Naive B cell (primary cell): Measurements from ENCODE around the gene PGAP2. TPM values are rescaled to one million over a fixed set of nuclear protein-coding genes. Genes with fewer than 3 reads are reported as not detected.
A peak's percentile ranks its signal among the peaks of the same experiment; 100 is the strongest.

Source experiments
- ATAC-seq, 2 donors: fragments of 150-1000 bp; cut with Tn5 transposase; 2 replicates each; pipeline ENCODE4 v1.10.0; 2021; ENCODE audit warnings: low read depth in 2 of 2, mild to moderate bottlenecking in 2 of 2, moderate library complexity in 2 of 2
- DNase-seq: peaks from one replicate; pipeline ENCODE4 v3.0.0; 2022
- H3K27ac Mint-ChIP-seq, 6 donors: one replicate each; pipeline ENCODE4 v1.8.0; 2020 to 2022; ENCODE audit warnings: mild to moderate bottlenecking in 6 of 6, mixed read lengths in 6 of 6, moderate library complexity in 5 of 6, inconsistent platforms in 2 of 6
- H3K27me3 Mint-ChIP-seq, 3 donors: one replicate each; pipeline ENCODE4 v1.8.0; 2021 to 2022; ENCODE audit warnings: mixed read lengths in 3 of 3, mild to moderate bottlenecking in 1 of 3
- H3K36me3 Mint-ChIP-seq, 2 donors: one replicate each; pipeline ENCODE4 v1.8.0; 2020 to 2022; ENCODE audit warnings: mixed read lengths in 2 of 2, inconsistent platforms in 1 of 2, mild to moderate bottlenecking in 1 of 2
- H3K4me1 Mint-ChIP-seq, 3 donors: one replicate each; pipeline ENCODE4 v1.8.0; 2020 to 2022; ENCODE audit warnings: mixed read lengths in 3 of 3, inconsistent platforms in 1 of 3, mild to moderate bottlenecking in 1 of 3, moderate library complexity in 1 of 3
- H3K4me3 Mint-ChIP-seq, 8 donors: one replicate each; pipeline ENCODE4 v1.8.0; 2020 to 2022; ENCODE audit warnings: mild to moderate bottlenecking in 8 of 8, mixed read lengths in 8 of 8, moderate library complexity in 8 of 8, inconsistent platforms in 2 of 8
- H3K9me3 Mint-ChIP-seq, 7 donors: one replicate each; pipeline ENCODE4 v1.8.0; 2020 to 2022; ENCODE audit warnings: mixed read lengths in 7 of 7, mild to moderate bottlenecking in 5 of 7, inconsistent platforms in 2 of 7, moderate library complexity in 1 of 7
- polyA plus RNA-seq, 6 donors: library from polyadenylated mRNA; unstranded; fragments of 300-500 nt; fragmentation: Illumina TruSeq; gene quantifications; one replicate each; pipeline ENCODE4 v1.2.3, GENCODE V29; 2021; ENCODE audit warnings: low read depth in 6 of 6

PGAP2 gene
- polyA plus RNA-seq, 6 donors from 2014 or later: 16.6 to 29.1 (median 19.3) TPM

DNA sequence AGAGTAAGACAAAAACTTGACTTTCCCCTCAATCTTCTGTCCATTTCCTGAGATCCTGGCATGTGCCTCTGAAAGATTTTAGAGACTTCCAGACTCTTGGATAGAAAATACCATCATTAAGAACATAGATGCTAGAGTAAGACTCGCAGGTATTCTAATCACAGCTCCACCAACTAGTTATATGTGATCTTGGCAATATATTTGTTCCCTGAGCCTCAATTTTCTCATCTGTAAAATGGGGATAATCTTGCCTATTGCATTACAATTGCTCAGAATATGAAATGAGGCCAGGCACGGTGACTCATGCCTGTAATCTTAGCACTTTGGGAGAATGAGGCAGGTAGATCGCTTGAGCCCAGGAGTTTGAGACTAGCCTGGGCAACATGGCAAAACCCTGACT is 21.7 kb downstream of the PGAP2 start:
- no peaks in the 10 kb centered on the region for H3K9me3 Mint-ChIP-seq
- no peaks in the 10 kb centered on the region for H3K27me3 Mint-ChIP-seq
- peaks cover 47 to 65% (median 62%) of the 10 kb centered on the region in 3 donors for H3K4me1 Mint-ChIP-seq
- H3K27ac Mint-ChIP-seq: peak overlapping the region in 4 of 6 donors; percentile 28 to 88 (median 57)
- no peak overlapping the region for H3K4me3 Mint-ChIP-seq
- no peak for ATAC-seq
- H3K36me3 Mint-ChIP-seq: peaks cover 5 to 11% of the 10 kb centered on the region in 2 donors
- no peak for DNase-seq

DNA sequence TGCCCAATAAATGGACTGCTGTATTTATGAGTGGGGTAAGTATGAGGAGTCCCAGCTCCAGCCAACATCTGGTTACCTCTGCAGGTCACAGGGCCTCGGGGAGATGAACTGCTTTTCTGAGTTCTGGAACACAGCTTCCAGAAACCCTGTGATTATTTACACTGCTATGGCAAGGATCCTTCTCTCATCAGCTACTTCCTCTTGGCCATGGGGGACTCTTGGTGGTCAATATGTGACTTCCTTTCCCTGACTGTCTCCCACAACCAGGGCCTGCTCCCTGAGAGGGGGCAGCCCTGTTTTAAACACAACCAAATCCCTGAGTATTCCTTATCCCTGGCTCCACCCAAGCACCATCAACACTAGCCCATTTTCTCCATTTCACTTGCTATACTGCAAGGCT is 22.4 kb downstream of the PGAP2 start:
- H3K9me3 Mint-ChIP-seq: no peaks in the 10 kb centered on the region
- H3K36me3 Mint-ChIP-seq: peaks cover 5 to 17% of the 10 kb centered on the region in 2 donors
- peak overlapping the region; percentile 54 to 88 (median 72) for H3K27ac Mint-ChIP-seq
- H3K4me1 Mint-ChIP-seq: peaks cover 50 to 65% (median 62%) of the 10 kb centered on the region in 3 donors
- H3K4me3 Mint-ChIP-seq: peak overlapping the region in 1 of 8 donors; percentile 71
- DNase-seq: no peak
- H3K27me3 Mint-ChIP-seq: no peaks in the 10 kb centered on the region
- no peak for ATAC-seq

DNA sequence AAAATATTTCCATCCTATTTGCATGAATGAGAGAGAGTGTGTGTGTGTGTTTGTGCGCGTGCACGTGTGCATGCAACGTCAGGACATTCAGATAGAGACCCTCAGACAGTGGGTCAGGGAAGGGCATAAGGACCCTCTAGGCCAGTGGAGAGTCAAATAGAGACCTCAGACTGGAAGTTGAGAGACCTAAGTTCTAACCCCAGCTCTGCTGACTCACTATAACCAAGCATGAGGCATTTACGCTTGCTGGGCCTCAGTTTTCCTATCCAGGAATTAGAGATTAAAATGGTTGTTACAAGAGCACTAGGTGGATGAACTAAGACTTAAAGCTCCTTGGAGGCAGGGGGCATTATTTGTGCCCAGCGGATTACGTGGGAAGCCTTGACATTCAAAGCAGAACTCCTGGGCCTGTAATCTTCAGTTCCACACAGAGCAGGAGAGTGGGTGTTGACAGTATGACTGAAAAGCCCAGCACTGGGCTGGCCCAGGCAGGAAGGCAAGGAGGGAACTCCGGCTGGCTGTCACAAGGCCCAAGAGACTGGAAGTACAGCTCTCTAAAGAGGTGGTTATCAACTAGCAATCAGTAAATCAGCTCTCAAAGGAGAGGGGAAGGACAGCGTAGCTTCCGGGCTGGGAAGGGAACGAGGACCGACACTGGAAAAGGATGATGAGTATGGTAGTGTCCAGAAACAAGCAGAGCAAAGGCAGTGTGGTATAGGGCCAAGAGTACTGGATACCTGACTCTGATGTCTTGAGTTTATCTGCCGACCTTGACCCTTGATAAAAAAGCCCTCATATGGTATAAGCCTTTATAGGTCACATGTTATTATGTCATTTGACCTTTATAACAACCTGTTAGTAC is 23.2 kb downstream of the PGAP2 start:
- Mint-ChIP-seq H3K9me3 (no peaks in the 10 kb centered on the region), H3K4me3 (peak overlapping the region in 2 of 8 donors; percentile 9 to 44), H3K36me3 (peaks cover 5 to 19% of the 10 kb centered on the region in 2 donors), H3K27ac (peak overlapping the region; percentile 68 to 94 (median 81)), H3K4me1 (peaks cover 50 to 65% (median 64%) of the 10 kb centered on the region in 3 donors), H3K27me3 (no peaks in the 10 kb centered on the region)
- DNase-seq (no peak), ATAC-seq (no peak)

DNA sequence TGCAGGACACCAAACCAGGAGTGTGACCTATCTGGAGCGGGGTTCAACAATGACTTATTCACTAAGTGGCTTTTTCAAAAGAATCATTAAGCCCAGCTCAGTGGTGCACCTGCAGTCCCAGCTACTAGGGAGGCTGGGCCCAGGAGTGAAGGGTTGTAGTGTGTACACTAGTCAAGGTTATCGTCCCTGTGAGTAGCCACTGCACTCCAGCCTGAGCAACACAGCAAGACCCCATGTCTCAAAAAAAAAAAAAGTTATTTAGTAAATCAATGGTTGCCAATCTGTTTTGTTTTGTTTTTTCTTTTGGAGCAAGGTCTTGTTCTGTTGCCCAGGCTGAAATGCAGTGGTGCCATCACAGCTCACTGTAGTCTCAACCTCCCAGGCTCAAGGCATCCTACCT is 24.5 kb downstream of the PGAP2 start:
- no peaks in the 10 kb centered on the region for H3K27me3 Mint-ChIP-seq
- DNase-seq: no peak
- peak overlapping the region in 1 of 6 donors; percentile 88 for H3K27ac Mint-ChIP-seq
- no peak for ATAC-seq
- peaks cover 58 to 76% (median 72%) of the 10 kb centered on the region in 3 donors for H3K4me1 Mint-ChIP-seq
- no peaks in the 10 kb centered on the region for H3K9me3 Mint-ChIP-seq
- H3K4me3 Mint-ChIP-seq: no peak overlapping the region
- peaks cover 0 to 14% of the 10 kb centered on the region in 2 donors for H3K36me3 Mint-ChIP-seq

- H3K4me3 Mint-ChIP-seq: no peak overlapping the region
- peaks cover 0 to 11% of the 10 kb centered on the region in 2 donors for H3K36me3 Mint-ChIP-seq
- no peak for ATAC-seq
These were observed 25.1 kb downstream of the PGAP2 start for GRCh38 chr11:3833449-3833848.

DNA sequence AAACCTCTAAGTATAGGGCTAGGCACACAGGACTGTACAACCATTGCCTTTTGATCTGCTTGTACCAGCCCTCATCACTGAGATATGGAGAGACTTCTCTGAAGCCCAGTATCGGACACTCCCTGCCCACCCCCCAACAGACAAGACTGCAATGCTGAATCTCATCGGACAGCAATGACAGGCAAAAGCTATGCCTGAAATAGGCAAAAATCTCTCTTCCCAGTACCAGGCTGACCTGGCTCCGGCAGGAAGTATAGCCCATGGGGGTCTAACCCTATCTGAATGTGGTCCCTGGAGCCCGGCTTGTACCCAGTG is 25.9 kb downstream of the PGAP2 start:
- peak overlapping the region; percentile 50 to 88 (median 74) for H3K27ac Mint-ChIP-seq
- H3K36me3 Mint-ChIP-seq: peaks cover 0 to 11% of the 10 kb centered on the region in 2 donors
- ATAC-seq (no peak), DNase-seq (no peak)
- no peaks in the 10 kb centered on the region for H3K27me3 Mint-ChIP-seq
- H3K4me1 Mint-ChIP-seq: peaks cover 72 to 91% (median 87%) of the 10 kb centered on the region in 3 donors
- H3K4me3 Mint-ChIP-seq: peak overlapping the region; percentile 26 to 84 (median 69)
- no peaks in the 10 kb centered on the region for H3K9me3 Mint-ChIP-seq

More at GRCh38 chr11:3833449-3833848, 25.1 kb downstream of the PGAP2 start:
- no peak for DNase-seq
- H3K27ac Mint-ChIP-seq: peak overlapping the region in 4 of 6 donors; percentile 16 to 88 (median 46)
- H3K4me1 Mint-ChIP-seq: peaks cover 64 to 82% (median 78%) of the 10 kb centered on the region in 3 donors
- no peaks in the 10 kb centered on the region for H3K27me3 Mint-ChIP-seq
- no peaks in the 10 kb centered on the region for H3K9me3 Mint-ChIP-seq

DNA sequence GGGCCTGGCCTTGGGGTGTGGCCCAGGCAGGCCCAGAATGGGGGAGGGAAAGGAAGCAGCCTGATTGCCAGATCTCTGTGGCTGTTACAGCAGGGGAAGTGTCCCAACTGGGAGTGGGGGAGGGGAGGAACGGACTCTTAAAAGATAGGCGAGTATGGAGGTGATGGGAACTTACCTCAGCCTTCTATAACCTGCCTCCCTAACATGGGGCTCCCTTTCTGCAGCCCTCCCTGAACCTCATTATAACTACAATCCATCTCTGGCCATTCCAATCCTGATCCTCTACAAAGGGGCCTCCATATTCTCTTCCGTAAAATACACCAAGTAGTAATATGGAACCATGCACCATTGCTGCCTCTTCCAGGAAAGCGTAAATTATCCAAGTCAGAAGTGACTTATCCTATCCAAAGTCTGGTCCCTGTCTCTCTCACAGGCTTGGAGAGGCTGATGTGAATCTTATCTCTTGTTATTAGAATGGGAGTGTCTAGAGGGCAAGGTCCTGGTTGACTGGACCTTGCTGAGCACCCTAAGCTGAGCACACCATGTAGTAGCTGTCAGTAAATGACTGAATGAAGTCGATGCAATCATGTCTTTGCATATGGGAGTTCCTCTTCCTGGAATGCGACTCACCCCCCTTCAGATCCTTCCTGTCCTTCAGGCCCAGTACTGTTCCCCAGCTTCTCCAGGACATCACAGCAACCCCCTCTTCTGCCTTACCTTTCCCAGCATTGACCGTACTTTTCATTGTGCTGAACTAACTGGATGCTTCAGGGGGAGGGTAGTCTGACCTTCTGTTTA is 26.5 kb downstream of the PGAP2 start:
- DNase-seq: no peak
- H3K36me3 Mint-ChIP-seq: peaks cover 0 to 11% of the 10 kb centered on the region in 2 donors

GRCh38 chr11:3835751-3836150 is 27.4 kb downstream of the PGAP2 start:
- DNase-seq: no peak
- Mint-ChIP-seq H3K4me1 (peaks cover 78 to 93% (median 93%) of the 10 kb centered on the region in 3 donors), H3K27ac (peak overlapping the region; percentile 22 to 96 (median 74)), H3K36me3 (peaks cover 0 to 11% of the 10 kb centered on the region in 2 donors), H3K27me3 (no peaks in the 10 kb centered on the region), H3K9me3 (no peaks in the 10 kb centered on the region), H3K4me3 (peak overlapping the region in 7 of 8 donors; percentile 26 to 84 (median 53))
- no peak for ATAC-seq

More for the DNA sequence above, 26.5 kb downstream of the PGAP2 start:
- no peaks in the 10 kb centered on the region for H3K9me3 Mint-ChIP-seq
- H3K27ac Mint-ChIP-seq: peak overlapping the region; percentile 47 to 88 (median 72)
- H3K27me3 Mint-ChIP-seq: no peaks in the 10 kb centered on the region
- H3K4me1 Mint-ChIP-seq: peaks cover 78 to 96% (median 92%) of the 10 kb centered on the region in 3 donors
- H3K4me3 Mint-ChIP-seq: peak overlapping the region; percentile 26 to 84 (median 69)
- peak in 1 of 2 donors; percentile 26 for ATAC-seq

DNA sequence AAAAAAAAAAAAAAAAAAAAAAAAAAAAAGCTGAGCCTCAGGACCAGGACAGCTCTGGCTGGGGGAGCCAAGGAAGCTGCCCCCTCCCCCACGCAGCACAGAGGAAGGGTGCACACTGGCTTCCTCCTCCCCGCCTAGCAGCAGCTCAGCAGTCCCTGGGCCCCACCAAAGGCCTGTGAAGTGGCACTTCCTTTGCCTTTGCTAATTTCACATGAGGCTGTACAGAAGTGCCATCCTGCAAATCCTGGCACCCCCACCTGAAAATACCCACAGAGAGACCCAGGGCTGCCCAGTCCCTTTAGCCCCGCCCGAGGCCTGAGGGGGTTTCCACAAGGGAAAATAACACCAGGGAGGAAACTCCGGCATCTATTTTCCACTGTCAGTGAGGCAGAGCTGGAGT is 28.5 kb downstream of the PGAP2 start:
- Mint-ChIP-seq H3K27ac (peak overlapping the region in 4 of 6 donors; percentile 78 to 95 (median 90)), H3K9me3 (no peaks in the 10 kb centered on the region), H3K4me1 (peaks cover 72 to 88% (median 85%) of the 10 kb centered on the region in 3 donors), H3K27me3 (no peaks in the 10 kb centered on the region), H3K36me3 (peaks cover 0 to 11% of the 10 kb centered on the region in 2 donors), H3K4me3 (peak overlapping the region; percentile 30 to 98 (median 70))
- no peak for DNase-seq
- no peak for ATAC-seq

DNA sequence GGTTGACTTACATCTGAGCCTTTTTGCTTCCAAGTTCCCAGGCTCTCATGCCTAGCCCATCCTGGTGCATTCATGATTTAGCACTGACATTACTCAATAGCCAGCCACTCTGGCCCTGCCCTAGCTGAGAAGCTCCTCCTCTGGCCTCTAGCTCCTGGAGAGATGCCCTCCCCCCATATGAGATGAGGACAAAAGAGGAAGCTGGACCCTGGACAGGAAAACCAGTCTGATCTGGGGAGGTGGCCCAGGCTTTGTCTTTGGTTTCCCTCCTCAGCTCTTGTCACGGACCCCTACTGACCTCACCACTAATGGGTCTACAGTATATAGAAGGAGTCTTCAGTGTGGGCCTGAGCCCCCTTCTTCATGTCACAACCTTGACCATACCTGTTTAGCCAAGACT is 29.4 kb downstream of the PGAP2 start:
- Mint-ChIP-seq H3K4me3 (peak overlapping the region in 7 of 8 donors; percentile 74 to 98 (median 94)), H3K9me3 (no peaks in the 10 kb centered on the region), H3K36me3 (peaks cover 0 to 11% of the 10 kb centered on the region in 2 donors), H3K4me1 (peaks cover 65 to 84% (median 80%) of the 10 kb centered on the region in 3 donors), H3K27me3 (no peaks in the 10 kb centered on the region), H3K27ac (peak overlapping the region; percentile 44 to 98 (median 92))
- ATAC-seq: no peak
- DNase-seq: no peak

- peak overlapping the region; percentile 87 to 98 (median 92) for H3K27ac Mint-ChIP-seq
- DNase-seq (no peak), ATAC-seq (no peak)
- H3K9me3 Mint-ChIP-seq: no peaks in the 10 kb centered on the region
- peaks cover 0 to 11% of the 10 kb centered on the region in 2 donors for H3K36me3 Mint-ChIP-seq
- H3K4me1 Mint-ChIP-seq: peaks cover 61 to 79% (median 73%) of the 10 kb centered on the region in 3 donors
- peak overlapping the region; percentile 74 to 98 (median 95) for H3K4me3 Mint-ChIP-seq
- no peaks in the 10 kb centered on the region for H3K27me3 Mint-ChIP-seq
These were observed 30.1 kb downstream of the PGAP2 start for GRCh38 chr11:3838504-3838903.

GRCh38 chr11:3840004-3840869 is 31.9 kb downstream of the PGAP2 start:
- H3K4me3 Mint-ChIP-seq: peak overlapping the region; percentile 74 to 98 (median 95)
- no peaks in the 10 kb centered on the region for H3K27me3 Mint-ChIP-seq
- DNase-seq (no peak), ATAC-seq (no peak)
- no peaks in the 10 kb centered on the region for H3K9me3 Mint-ChIP-seq
- peaks cover 0 to 7% of the 10 kb centered on the region in 2 donors for H3K36me3 Mint-ChIP-seq
- peak overlapping the region; percentile 90 to 99 (median 98) for H3K27ac Mint-ChIP-seq
- peaks cover 44 to 61% (median 56%) of the 10 kb centered on the region in 3 donors for H3K4me1 Mint-ChIP-seq
